OCI-LY7 (cell line): ENCODE data around the gene PCDHGA6.

Experiments used
- EZH2phosphoT487 ChIP-seq: fragments of 200-600 bp; sonication (generic); IDR thresholded peaks from 2 replicates; pipeline ENCODE4 v1.6.1; 2018; ENCODE audit warnings: low read depth, borderline replicate concordance, mild to moderate bottlenecking, mixed run types, antibody characterized with exemption, low read length, moderate library complexity, mixed read lengths
- TF ChIP-seq, protein P1 (sequence below): fragments of 200-600 bp; sonication (generic); conservative IDR thresholded peaks from 2 replicates; pipeline ENCODE4 v1.5.1; 2014; ENCODE audit warnings: mild to moderate bottlenecking, antibody characterized with exemption, low read length, moderate library complexity, mixed read lengths

DNA sequence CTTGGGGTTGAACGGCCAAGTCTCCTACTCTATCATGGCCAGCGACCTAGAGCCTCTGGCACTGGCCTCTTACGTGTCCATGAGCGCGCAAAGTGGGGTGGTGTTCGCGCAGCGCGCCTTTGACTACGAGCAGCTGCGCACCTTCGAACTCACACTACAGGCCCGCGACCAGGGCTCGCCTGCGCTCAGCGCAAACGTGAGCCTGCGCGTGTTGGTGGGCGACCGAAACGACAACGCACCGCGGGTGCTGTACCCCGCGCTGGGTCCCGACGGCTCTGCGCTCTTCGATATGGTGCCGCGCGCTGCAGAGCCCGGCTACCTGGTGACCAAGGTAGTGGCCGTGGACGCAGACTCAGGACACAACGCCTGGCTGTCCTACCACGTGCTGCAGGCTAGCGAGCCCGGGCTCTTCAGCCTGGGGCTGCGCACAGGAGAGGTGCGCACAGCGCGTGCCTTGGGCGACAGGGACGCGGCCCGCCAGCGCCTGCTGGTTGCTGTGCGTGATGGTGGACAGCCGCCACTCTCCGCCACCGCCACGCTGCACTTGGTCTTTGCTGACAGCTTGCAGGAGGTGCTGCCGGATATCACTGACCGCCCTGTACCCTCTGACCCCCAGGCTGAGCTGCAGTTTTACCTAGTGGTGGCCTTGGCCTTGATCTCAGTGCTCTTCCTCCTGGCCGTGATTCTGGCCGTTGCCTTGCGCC, 26.0 kb downstream of the PCDHGA6 start:
- no peak for TF ChIP-seq EZH2phosphoT487
- TF ChIP-seq, protein P1, sequence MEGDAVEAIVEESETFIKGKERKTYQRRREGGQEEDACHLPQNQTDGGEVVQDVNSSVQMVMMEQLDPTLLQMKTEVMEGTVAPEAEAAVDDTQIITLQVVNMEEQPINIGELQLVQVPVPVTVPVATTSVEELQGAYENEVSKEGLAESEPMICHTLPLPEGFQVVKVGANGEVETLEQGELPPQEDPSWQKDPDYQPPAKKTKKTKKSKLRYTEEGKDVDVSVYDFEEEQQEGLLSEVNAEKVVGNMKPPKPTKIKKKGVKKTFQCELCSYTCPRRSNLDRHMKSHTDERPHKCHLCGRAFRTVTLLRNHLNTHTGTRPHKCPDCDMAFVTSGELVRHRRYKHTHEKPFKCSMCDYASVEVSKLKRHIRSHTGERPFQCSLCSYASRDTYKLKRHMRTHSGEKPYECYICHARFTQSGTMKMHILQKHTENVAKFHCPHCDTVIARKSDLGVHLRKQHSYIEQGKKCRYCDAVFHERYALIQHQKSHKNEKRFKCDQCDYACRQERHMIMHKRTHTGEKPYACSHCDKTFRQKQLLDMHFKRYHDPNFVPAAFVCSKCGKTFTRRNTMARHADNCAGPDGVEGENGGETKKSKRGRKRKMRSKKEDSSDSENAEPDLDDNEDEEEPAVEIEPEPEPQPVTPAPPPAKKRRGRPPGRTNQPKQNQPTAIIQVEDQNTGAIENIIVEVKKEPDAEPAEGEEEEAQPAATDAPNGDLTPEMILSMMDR = no peak
